Stimulated activated CD8-positive, alpha-beta memory T cell treated with anti-CD3 and anti-CD28 coated beads, Interleukin-4, amount 100 ng/mL, for 4 hours (primary cell): ENCODE data around the gene NCDN.
"Not testable (repeated sequence)": the region's sequence is repeated elsewhere in the genome, so short reads cannot be mapped to it uniquely, and the experiment has no call there.

Source experiments
- DNase-seq, 2 donors: peaks; one replicate each; pipeline ENCODE4 v3.0.0-alpha.2; 2020; ENCODE audit warnings: low read depth in 2 of 2, low spot score in 1 of 2

Gene NCDN

GRCh38 chr1:35568975-35569395 is 11.4 kb downstream of the NCDN start:
- DNase-seq, result peak; percentile 27 to 41

GRCh38 chr1:35569936-35570335 is 12.3 kb downstream of the NCDN start:
- DNase-seq, result no peak

- no peak for DNase-seq
Measured at GRCh38 chr1:35570589-35571137, 13.1 kb downstream of the NCDN start.

GRCh38 chr1:35571263-35571662 is 13.7 kb downstream of the NCDN start:
- DNase-seq, result no peak

- DNase-seq, result no peak
Measured at GRCh38 chr1:35572296-35572695, 14.7 kb downstream of the NCDN start.

GRCh38 chr1:35573198-35574124 is 15.9 kb downstream of the NCDN start, which contains the start of gene TFAP2E:
Gene TFAP2E (plus strand): TSS chr1:35573314. CDS start chr1:35573578, 264 bp downstream.
- no peak for DNase-seq

- DNase-seq, result no peak
Measured at GRCh38 chr1:35574125-35574654, 16.6 kb downstream of the NCDN start.

- no peak for DNase-seq
Measured at GRCh38 chr1:35574655-35575415, 17.2 kb downstream of the NCDN start.

- no peak for DNase-seq
Measured at GRCh38 chr1:35575416-35575958, 17.9 kb downstream of the NCDN start.

GRCh38 chr1:35576061-35576765 is 18.6 kb downstream of the NCDN start:
- no peak for DNase-seq

GRCh38 chr1:35576766-35577070 is 19.1 kb downstream of the NCDN start:
- not testable (repeated sequence) for DNase-seq

GRCh38 chr1:35577071-35577998 is 19.7 kb downstream of the NCDN start:
- DNase-seq, result peak; percentile 25 to 38

GRCh38 chr1:35580949-35581388 is 23.4 kb downstream of the NCDN start:
- DNase-seq, result no peak

- not testable (repeated sequence) for DNase-seq
Measured at GRCh38 chr1:35581621-35582020, 24.0 kb downstream of the NCDN start.

- no peak for DNase-seq
Measured at GRCh38 chr1:35585281-35585680, 27.7 kb downstream of the NCDN start.

- not testable (repeated sequence) for DNase-seq
Measured at GRCh38 chr1:35585805-35586204, 28.2 kb downstream of the NCDN start.

- DNase-seq, result no peak
Measured at GRCh38 chr1:35586808-35587207, 29.2 kb downstream of the NCDN start.

GRCh38 chr1:35587736-35588135 is 30.1 kb downstream of the NCDN start:
- no peak for DNase-seq

GRCh38 chr1:35588197-35588910 is 30.8 kb downstream of the NCDN start:
- no peak for DNase-seq
